Loucy (cell line): Measurements from ENCODE around the gene LRCH3.

Experiments used
- H2AFZ ChIP-seq: fragments of 200-600 bp; sonication (generic); 2 replicates; pipeline ENCODE4 v1.6.0; 2016; ENCODE audit warnings: antibody characterized with exemption, mild to moderate bottlenecking, low read length, moderate library complexity
- H3F3A ChIP-seq: fragments of 200-600 bp; 2 replicates; pipeline ENCODE4 v1.6.0; 2016; ENCODE audit warnings: antibody characterized with exemption, low read depth, mild to moderate bottlenecking
- H3K27me3 ChIP-seq: fragments of 200-600 bp; sonication (generic); 2 replicates; pipeline ENCODE4 v1.6.1; 2014; ENCODE audit warnings: low read length, mild to moderate bottlenecking; ENCODE audit not compliant: insufficient read depth, poor library complexity, severe bottlenecking
- H3K36me3 ChIP-seq: fragments of 200-600 bp; sonication (generic); 2 replicates; pipeline ENCODE4 v1.6.1; 2016; ENCODE audit warnings: low read length; ENCODE audit not compliant: insufficient read depth
- H3K4me1 ChIP-seq: fragments of 200-600 bp; sonication (generic); 2 replicates; pipeline ENCODE4 v1.5.1; 2014; ENCODE audit warnings: low read length, mild to moderate bottlenecking; ENCODE audit not compliant: insufficient read depth, poor library complexity, severe bottlenecking
- H3K4me2 ChIP-seq: fragments of 200-600 bp; sonication (generic); 2 replicates; pipeline ENCODE4 v1.6.0; 2014; ENCODE audit warnings: antibody characterized with exemption, low read length, low read depth, mild to moderate bottlenecking; ENCODE audit not compliant: poor library complexity, severe bottlenecking
- H3K4me3 ChIP-seq: fragments of 200-600 bp; sonication (generic); 2 replicates; pipeline ENCODE4 v1.5.1; 2014; ENCODE audit warnings: low read length, mild to moderate bottlenecking, mixed read lengths; ENCODE audit not compliant: poor library complexity, severe bottlenecking
- H3K79me2 ChIP-seq: fragments of 200-600 bp; sonication (generic); 2 replicates; pipeline ENCODE4 v1.6.1; 2014; ENCODE audit warnings: low read length; ENCODE audit not compliant: insufficient read depth
- H3K9ac ChIP-seq: fragments of 200-600 bp; sonication (generic); 2 replicates; pipeline ENCODE4 v1.6.0; 2014; ENCODE audit warnings: mild to moderate bottlenecking, low read depth, low read length, moderate library complexity; ENCODE audit not compliant: poor library complexity, severe bottlenecking
- H3K9me2 ChIP-seq: fragments of 200-600 bp; sonication (generic); replicated peaks from 2 replicates; pipeline ENCODE4 v1.6.1; 2016; ENCODE audit warnings: low read depth, low read length, mixed read lengths
- H3K9me3 ChIP-seq: fragments of 200-600 bp; sonication (generic); 2 replicates; pipeline ENCODE4 v1.6.1; 2014; ENCODE audit warnings: mild to moderate bottlenecking, antibody characterized with exemption, low read length, low read depth; ENCODE audit not compliant: insufficient read depth
- H4K20me1 ChIP-seq: fragments of 200-600 bp; sonication (generic); 2 replicates; pipeline ENCODE4 v1.6.0; 2014; ENCODE audit warnings: antibody characterized with exemption, low read length, mild to moderate bottlenecking; ENCODE audit not compliant: insufficient read depth, poor library complexity, severe bottlenecking
- EZH2phosphoT487 ChIP-seq: fragments of 200-600 bp; IDR thresholded peaks from 2 replicates; pipeline ENCODE4 v1.6.1; 2018; ENCODE audit warnings: antibody characterized with exemption, mild to moderate bottlenecking, moderate library complexity, borderline replicate concordance
- TF ChIP-seq, protein P1 (sequence below): fragments of 200-600 bp; sonication (generic); conservative IDR thresholded peaks from 2 replicates; pipeline ENCODE4 v1.5.1; 2014; ENCODE audit warnings: mild to moderate bottlenecking, antibody characterized with exemption, low read length

Gene LRCH3

GRCh38 chr3:197782230-197782629, 8.8 kb upstream of the LRCH3 start:
- no peak for TF ChIP-seq EZH2phosphoT487
- TF ChIP-seq, protein P1, sequence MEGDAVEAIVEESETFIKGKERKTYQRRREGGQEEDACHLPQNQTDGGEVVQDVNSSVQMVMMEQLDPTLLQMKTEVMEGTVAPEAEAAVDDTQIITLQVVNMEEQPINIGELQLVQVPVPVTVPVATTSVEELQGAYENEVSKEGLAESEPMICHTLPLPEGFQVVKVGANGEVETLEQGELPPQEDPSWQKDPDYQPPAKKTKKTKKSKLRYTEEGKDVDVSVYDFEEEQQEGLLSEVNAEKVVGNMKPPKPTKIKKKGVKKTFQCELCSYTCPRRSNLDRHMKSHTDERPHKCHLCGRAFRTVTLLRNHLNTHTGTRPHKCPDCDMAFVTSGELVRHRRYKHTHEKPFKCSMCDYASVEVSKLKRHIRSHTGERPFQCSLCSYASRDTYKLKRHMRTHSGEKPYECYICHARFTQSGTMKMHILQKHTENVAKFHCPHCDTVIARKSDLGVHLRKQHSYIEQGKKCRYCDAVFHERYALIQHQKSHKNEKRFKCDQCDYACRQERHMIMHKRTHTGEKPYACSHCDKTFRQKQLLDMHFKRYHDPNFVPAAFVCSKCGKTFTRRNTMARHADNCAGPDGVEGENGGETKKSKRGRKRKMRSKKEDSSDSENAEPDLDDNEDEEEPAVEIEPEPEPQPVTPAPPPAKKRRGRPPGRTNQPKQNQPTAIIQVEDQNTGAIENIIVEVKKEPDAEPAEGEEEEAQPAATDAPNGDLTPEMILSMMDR: no peak
- no peaks in the 10 kb centered on the region for H3K27me3 ChIP-seq
- peaks cover 54% of the 10 kb centered on the region; the same call in 1 of the 2 replicates for H3K36me3 ChIP-seq
- H3F3A ChIP-seq: no peaks in the 10 kb centered on the region
- no peaks in the 10 kb centered on the region for H3K4me1 ChIP-seq
- no peak overlapping the region for H2AFZ ChIP-seq
- no peak overlapping the region for H3K9ac ChIP-seq
- no peaks in the 10 kb centered on the region for H3K79me2 ChIP-seq
- H3K9me2 ChIP-seq: no peaks in the 10 kb centered on the region
- H3K4me3 ChIP-seq: no peak overlapping the region
- no peaks in the 10 kb centered on the region for H3K9me3 ChIP-seq
- H3K4me2 ChIP-seq: no peak overlapping the region
- no peaks in the 10 kb centered on the region for H4K20me1 ChIP-seq

- H3K79me2 ChIP-seq: no peaks in the 10 kb centered on the region
- H3K4me3 ChIP-seq: no peak overlapping the region
- peaks cover 36% of the 10 kb centered on the region; the same call in 1 of the 2 replicates for H3K36me3 ChIP-seq
- H2AFZ ChIP-seq: no peak overlapping the region
- no peaks in the 10 kb centered on the region for H3F3A ChIP-seq
- no peaks in the 10 kb centered on the region for H3K27me3 ChIP-seq
- no peak overlapping the region for H3K4me2 ChIP-seq
- no peak overlapping the region for H3K9ac ChIP-seq
- no peak for TF ChIP-seq EZH2phosphoT487
- TF ChIP-seq, protein P1: no peak
- H3K9me2 ChIP-seq: no peaks in the 10 kb centered on the region
- H3K9me3 ChIP-seq: no peaks in the 10 kb centered on the region
- no peaks in the 10 kb centered on the region for H4K20me1 ChIP-seq
- H3K4me1 ChIP-seq: no peaks in the 10 kb centered on the region
These were observed 7.0 kb upstream of the LRCH3 start for GRCh38 chr3:197784019-197784585.

DNA sequence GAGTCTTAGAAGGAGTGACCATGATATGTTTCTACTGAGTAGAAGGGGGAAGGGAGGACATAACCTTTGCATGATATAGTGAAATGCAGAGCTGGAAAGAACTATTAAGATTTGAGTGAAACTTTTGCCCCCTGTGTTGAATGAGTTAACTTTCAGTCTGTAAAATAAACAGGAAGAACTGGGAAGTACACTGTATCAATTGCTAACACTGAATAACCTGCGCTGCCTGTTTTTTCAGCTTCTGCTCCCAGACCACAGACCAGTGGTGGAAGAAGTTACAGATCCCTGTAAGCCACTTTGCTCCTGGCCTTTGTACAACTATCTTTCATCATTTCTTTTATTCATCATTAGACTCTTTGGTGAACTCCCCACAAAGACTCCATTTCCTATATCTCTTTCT, 3.6 kb upstream of the LRCH3 start:
- H3K9ac ChIP-seq: no peak overlapping the region
- no peaks in the 10 kb centered on the region for H4K20me1 ChIP-seq
- H3F3A ChIP-seq: no peaks in the 10 kb centered on the region
- H3K4me3 ChIP-seq: no peak overlapping the region
- TF ChIP-seq, protein P1: no peak
- TF ChIP-seq EZH2phosphoT487: no peak
- H3K36me3 ChIP-seq: peaks cover 8% of the 10 kb centered on the region; the same call in 1 of the 2 replicates
- H3K27me3 ChIP-seq: no peaks in the 10 kb centered on the region
- peaks cover 10% of the 10 kb centered on the region for H3K79me2 ChIP-seq
- no peak overlapping the region for H3K4me2 ChIP-seq
- H3K9me3 ChIP-seq: no peaks in the 10 kb centered on the region
- H3K9me2 ChIP-seq: no peaks in the 10 kb centered on the region
- H3K4me1 ChIP-seq: peaks cover 2% of the 10 kb centered on the region
- no peak overlapping the region for H2AFZ ChIP-seq
